AG09319 (cell line): ENCODE results near the gene TAOK1.

Source experiments
- DNase-seq: peaks from one replicate; pipeline ENCODE4 v3.0.0-alpha.2; 2010; ENCODE audit warnings: low read depth; ENCODE audit errors: extremely low read depth
- CTCF ChIP-seq: IDR thresholded peaks from 2 replicates; pipeline ENCODE4 v1.5.1; 2011; ENCODE audit warnings: low read depth, mild to moderate bottlenecking, inconsistent platforms, low read length, moderate library complexity

TAOK1 gene

DNA sequence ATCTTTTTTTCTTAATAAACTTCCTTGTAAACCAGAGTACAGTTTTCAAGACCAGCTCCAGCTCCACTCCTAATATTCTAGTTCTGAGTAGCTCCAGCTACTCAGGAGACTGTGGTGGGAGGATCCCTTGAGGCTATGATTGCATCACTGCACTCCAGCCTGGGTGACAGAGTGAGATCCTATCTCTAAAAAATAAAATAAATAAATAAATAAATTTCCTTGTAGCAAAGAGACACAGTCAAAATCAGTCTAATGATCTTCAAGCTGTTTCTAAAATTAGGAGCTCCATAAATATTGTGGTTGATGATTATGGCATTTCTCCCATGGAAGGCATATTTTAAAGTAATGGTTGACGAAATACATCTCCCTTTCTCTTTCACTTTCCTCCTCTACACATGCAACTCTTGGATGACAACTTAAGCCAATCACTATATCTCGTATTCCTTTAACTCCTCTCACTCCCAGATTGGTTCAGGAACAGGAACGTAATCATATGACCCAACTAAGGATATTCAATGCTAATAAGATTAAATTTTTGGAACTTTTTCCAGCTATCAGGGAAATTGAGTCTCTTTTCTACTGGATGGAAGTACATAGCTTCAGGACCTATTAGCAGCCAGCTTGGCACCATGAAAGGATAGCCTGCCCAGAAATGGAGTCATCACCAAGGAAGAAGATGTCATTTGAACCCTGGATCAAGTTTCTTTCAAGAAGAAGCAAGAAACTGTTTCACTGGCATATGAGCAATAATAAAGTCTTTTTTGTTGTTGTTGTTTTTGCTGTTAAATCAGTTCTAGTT lies 42.1 kb upstream of the TAOK1 start:
- TF ChIP-seq CTCF = no peak
- peak; percentile 28 for DNase-seq

GRCh38 chr17:29349409-29349808 lies 40.8 kb upstream of the TAOK1 start:
- no peak for DNase-seq
- TF ChIP-seq CTCF = no peak

- no peak for TF ChIP-seq CTCF
- DNase-seq = no peak
These were observed 38.0 kb upstream of the TAOK1 start for GRCh38 chr17:29352146-29352545.

GRCh38 chr17:29357232-29357631 lies 32.9 kb upstream of the TAOK1 start:
- no peak for DNase-seq
- TF ChIP-seq CTCF = no peak

- no peak for DNase-seq
- TF ChIP-seq CTCF = no peak
These were observed 32.3 kb upstream of the TAOK1 start for GRCh38 chr17:29357821-29358232.

- DNase-seq = no peak
- no peak for TF ChIP-seq CTCF
These were observed 31.7 kb upstream of the TAOK1 start for GRCh38 chr17:29358416-29358815.

DNA sequence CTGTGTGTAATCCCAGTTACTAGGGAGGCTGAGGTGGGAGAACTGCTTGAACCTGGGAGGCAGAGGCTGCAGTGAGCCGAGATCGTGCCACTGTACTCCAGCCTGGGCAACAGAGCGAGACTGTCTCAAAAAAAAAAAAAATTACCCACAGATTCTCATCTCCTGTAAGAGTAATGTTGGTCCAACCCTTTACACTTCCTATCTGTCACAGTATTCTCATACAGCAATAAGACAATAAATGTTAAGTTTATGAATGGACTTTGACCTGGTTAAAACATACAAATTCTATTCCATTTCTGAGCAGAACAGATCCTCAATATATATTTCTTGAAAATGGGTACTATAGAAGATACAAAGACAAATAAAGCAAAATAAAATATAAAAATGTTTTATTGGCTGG lies 30.4 kb upstream of the TAOK1 start:
- no peak for TF ChIP-seq CTCF

More for the DNA sequence above, 30.4 kb upstream of the TAOK1 start:
- DNase-seq = no peak
